GM18909 (cell line): Measurements from ENCODE around the gene ECE1.
"Not testable (repeated sequence)": the region's sequence is repeated elsewhere in the genome, so short reads cannot be mapped to it uniquely, and the experiment has no call there.

Experiments
- ATAC-seq: cut with Tn5 transposase; IDR thresholded peaks from one replicate; pipeline ENCODE4 v1.9.1; 2021; ENCODE audit warnings: mild to moderate bottlenecking; ENCODE audit not compliant: unreplicated experiment, poor library complexity

The ECE1 gene

GRCh38 chr1:21293537-21294265 lies 3.4 kb upstream of the ECE1 start:
- peak; percentile 25 for ATAC-seq

DNA sequence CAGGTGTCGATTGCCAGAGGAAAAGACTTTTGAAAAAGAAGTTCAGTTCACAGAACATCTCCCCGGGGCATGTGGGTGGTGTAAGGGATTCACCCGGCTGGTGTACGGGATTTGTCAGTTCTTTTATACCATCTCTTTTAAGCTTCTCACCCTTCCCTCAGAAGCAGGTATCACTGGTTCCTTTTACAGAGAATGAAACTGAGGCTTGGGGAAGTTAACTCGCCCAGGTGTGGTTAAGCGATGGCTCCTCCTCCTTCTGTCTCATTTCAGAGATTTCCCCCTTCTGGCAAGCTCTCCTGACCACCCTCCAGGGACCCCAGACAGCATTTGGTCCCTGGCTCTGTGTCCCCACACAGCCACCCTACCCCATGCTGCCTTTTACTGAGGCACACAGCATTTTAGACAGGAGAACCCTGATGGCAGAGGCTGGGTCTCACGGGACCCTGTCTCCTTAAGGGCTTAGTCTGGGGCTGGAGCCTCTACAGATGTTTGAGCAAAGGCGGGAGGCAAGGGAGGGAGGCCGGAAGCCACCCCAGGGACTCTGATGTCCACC lies 2.8 kb upstream of the ECE1 start:
- peak; percentile 40 for ATAC-seq

GRCh38 chr1:21292503-21292983 lies 2.3 kb upstream of the ECE1 start:
- ATAC-seq, result peak; percentile 7

DNA sequence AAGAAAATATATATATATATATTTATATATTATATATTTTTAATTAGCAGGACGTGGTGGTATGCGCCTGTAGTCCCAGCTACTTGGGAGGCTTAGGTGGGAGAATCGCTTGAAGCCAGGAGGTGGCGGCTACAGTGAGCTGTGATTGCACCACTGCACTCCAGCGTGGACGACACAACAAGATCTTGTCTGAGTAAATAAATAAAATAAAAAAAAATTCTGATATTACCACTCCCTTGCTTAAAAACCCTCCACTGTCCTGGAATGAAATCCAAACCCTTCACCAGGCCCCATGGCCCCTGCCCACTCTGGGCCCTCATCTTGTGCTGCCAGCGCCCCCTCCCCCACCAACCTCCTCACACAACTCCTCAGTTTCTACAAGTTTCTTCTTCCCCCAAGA lies 1.7 kb upstream of the ECE1 start:
- no peak for ATAC-seq

DNA sequence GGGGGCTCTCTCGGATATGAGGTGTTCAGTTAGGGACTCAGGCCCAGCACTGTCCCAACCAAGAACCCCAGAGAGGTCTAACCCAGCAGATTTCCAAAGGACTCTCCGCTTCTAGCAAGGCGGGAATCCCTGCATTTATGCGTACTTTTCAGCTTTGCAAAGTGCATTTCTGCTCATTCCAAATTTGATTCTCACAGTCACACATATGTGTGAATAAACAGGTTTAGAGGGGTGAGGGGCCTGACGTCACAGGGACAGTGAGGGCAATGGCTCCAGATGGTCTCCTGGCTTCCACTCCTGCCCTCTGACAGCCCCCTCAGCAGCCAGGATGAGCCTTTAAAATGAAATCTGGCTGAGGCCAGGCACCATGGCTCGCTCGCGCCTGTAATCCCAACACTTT lies 921 bp upstream of the ECE1 start:
- no peak for ATAC-seq

DNA sequence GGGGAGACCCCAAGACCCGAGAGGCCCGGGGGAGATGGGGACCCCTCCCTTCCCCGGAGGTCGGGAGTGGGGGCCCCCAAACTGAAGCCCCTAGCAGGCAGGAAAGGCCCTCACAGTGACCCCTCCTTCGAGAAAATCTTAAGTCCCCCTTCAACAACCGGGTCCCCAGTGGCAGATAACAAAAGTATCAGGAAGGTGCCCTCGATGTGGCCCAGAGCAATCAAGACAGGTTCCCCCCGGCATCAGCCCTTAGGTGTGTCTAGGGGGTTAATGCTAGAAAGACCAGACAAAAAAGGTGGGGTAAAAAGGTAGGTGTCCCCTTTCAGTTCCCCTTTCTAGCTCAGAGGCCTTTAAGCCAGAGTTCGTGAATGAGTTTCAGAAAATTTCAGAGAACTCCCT lies 282 bp upstream of the ECE1 start:
- ATAC-seq, result no peak

GRCh38 chr1:21289127-21289526 lies 1.1 kb downstream of the ECE1 start:
- ATAC-seq, result no peak

DNA sequence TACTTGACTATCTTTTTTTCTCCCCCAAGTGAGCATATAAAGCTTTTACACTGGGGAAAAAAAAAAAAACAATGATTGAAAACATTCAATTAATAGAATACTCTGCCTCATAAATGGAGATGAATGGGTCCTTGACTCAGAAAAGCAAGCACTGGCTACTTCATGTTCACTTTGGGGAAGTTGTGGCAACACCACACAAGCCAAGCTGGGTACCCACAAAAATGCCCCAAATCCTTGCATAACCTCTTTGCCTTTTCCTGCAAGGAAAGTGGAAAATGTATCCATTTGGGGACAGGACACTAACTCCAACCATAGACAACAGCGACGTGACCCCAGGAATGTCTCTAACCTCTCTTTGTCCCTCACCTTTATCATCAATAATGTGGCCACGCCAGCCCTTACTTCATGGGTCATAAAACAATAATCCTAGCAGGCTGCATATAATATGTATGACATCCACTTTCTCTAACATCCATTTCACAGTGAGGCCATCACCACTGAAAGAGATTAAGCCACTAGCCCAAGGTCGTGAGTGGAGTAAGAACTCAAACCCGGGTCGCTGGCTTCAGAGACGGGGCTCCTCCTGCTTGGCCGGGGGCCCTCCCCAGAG lies 2.3 kb downstream of the ECE1 start:
- ATAC-seq, result no peak

GRCh38 chr1:21285386-21285785 lies 4.9 kb downstream of the ECE1 start:
- not testable (repeated sequence) for ATAC-seq

GRCh38 chr1:21285055-21285372 lies 5.2 kb downstream of the ECE1 start:
- no peak for ATAC-seq

GRCh38 chr1:21284206-21285054 lies 5.8 kb downstream of the ECE1 start:
- no peak for ATAC-seq

DNA sequence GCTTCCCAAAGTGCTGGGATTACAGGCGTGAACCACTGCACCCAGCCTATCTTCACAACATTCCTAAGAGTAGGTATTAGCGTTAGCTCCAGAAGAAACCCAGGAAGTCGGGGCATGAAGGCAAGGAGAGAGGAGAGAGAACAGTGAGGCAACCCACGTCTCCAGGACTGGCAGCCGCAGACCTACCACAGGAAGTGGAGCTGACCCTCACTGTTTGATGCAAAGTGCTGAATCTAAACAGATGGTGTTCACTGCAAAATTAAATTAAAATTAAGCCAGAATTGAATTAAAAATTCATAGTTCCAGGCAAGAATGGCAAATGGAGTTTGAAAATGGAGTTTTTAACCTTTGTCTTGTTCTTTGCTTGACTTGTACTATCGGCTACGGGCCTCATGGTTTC lies 6.7 kb downstream of the ECE1 start:
- no peak for ATAC-seq

GRCh38 chr1:21282020-21282419 lies 8.2 kb downstream of the ECE1 start:
- not testable (repeated sequence) for ATAC-seq

- ATAC-seq, result no peak
Measured at GRCh38 chr1:21280482-21280881, 9.8 kb downstream of the ECE1 start.

DNA sequence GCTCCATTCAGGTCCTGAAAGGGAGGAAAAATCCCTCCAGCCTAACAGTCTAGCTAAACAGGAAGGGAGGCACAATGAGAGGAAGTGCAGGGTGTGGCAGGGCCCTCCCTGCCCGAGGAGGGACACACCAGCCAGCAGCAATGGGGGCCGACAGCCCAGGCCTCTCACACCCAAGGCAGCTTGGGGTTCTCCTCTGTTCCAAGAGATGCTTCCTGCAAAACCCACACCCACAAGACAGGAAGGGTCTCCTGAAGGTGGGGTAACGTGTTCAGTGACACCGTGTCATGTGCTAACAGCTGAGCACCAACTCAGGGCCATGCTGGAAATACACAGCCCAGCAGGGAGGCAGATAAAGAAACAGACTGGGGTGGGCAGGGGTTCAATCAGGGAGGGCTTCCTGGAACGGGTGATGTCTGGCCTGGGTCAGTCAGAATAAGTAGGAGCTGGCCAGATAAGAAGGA lies 10.2 kb downstream of the ECE1 start:
- ATAC-seq, result no peak

DNA sequence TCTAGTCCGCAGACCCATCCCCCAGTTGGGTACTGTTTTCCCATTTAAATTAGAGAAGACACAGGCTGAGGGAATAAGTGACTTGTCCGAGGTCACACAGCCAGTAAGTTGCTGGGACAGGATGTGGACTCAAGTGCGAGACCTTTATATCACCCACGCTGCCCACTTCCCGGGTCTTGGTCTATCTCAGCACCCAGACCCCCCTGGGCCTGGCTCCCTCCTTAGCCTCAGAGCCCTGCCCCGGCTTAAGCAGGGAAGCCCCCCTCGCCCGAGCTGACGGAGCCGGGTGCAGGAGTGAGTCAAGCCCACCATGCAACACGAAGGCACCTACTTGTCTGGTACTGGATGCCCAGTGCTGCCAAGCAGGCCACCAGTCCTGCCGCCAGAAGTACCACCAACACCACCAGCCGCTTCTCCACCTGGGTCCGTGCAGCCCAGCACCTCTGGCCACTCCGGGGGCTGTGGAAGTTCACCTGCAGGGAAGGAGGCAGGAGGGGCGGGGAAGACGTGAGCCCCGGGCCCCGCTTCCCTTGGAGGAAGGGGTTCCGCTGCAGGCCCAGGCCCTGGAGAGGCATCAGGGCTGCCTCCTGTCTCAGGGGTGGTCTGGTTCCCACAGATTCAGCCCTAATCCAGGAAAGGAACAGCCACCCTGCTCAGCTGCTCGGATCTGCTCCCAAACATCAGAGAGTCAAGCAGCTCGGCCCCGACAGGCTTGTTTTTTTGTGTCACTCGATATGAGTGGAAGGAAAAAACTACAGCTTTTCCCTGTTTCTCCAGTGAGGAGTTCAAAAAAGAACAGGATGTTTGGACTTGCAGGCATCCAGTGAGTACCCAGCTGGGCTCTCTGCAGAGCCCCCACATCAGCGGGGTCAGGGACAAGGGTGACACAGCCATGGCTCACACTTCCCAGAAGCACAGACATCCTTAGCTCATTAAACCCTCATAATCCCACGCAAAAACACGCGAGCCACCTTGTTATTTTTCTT lies 11.1 kb downstream of the ECE1 start:
- ATAC-seq, result no peak

- ATAC-seq, result no peak
Measured at GRCh38 chr1:21278208-21278859, 11.9 kb downstream of the ECE1 start.

DNA sequence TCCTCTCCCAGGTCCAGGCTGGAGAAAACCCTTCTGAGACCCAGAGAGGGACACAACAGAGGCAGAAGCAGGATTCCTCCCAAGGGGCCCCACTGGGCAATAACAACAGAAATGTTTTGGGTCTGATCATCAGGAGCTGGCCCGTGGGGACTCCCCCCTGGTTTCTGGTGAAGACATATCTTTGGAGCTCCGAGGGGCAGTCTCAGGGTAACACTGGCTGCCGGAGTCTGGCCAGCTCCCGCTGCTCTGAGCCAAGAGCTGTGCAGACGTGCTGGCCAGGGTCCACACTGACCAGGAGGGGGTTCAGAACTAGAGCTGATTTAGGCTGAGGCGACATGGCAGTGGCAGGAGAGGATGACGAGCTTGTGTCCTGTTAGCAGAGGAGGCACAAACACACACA lies 13.1 kb downstream of the ECE1 start:
- no peak for ATAC-seq

GRCh38 chr1:21272540-21272939 lies 17.7 kb downstream of the ECE1 start:
- no peak for ATAC-seq
